ENCODE results near the gene TRMU. TPM values are rescaled to one million over a fixed set of nuclear protein-coding genes. Genes with fewer than 3 reads are reported as not detected.

The TRMU gene
- total RNA-seq, 1 donor from 2014 or later = 19.8 TPM

GRCh38 chr22:46337870-46338269 lies 2.4 kb downstream of the TRMU start:
- ATAC-seq = no peak

GRCh38 chr22:46338636-46339035 lies 3.1 kb downstream of the TRMU start:
- ATAC-seq = no peak

- ATAC-seq = no peak
These were observed 4.4 kb downstream of the TRMU start for GRCh38 chr22:46339956-46340355.

- ATAC-seq = no peak
These were observed 5.2 kb downstream of the TRMU start for GRCh38 chr22:46340676-46341075.

- ATAC-seq = no peak
These were observed 11.3 kb downstream of the TRMU start for GRCh38 chr22:46346680-46347405.

- ATAC-seq = no peak
These were observed 12.1 kb downstream of the TRMU start for GRCh38 chr22:46347646-46348045.

GRCh38 chr22:46348099-46348695 lies 12.7 kb downstream of the TRMU start:
- ATAC-seq = no peak

- no peak for ATAC-seq
These were observed 13.7 kb downstream of the TRMU start for GRCh38 chr22:46349238-46349637.

- no peak for ATAC-seq
These were observed 14.2 kb downstream of the TRMU start for GRCh38 chr22:46349681-46350080.

- ATAC-seq = no peak
These were observed 14.6 kb downstream of the TRMU start for GRCh38 chr22:46350121-46350520.

- no peak for ATAC-seq
These were observed 15.1 kb downstream of the TRMU start for GRCh38 chr22:46350646-46351045.

- ATAC-seq = no peak
These were observed 15.7 kb downstream of the TRMU start for GRCh38 chr22:46351131-46351735.

- ATAC-seq = no peak
These were observed 16.3 kb downstream of the TRMU start for GRCh38 chr22:46351767-46352166.

- ATAC-seq = no peak
These were observed 16.8 kb downstream of the TRMU start for GRCh38 chr22:46352276-46352675.

- ATAC-seq = peak; percentile 81
These were observed 17.3 kb downstream of the TRMU start for GRCh38 chr22:46352691-46353386.

- no peak for ATAC-seq
These were observed 18.1 kb downstream of the TRMU start for GRCh38 chr22:46353483-46354105.

- no peak for ATAC-seq
These were observed 18.9 kb downstream of the TRMU start for GRCh38 chr22:46354176-46354992.

- ATAC-seq = no peak
These were observed 19.4 kb downstream of the TRMU start for GRCh38 chr22:46354993-46355305.

GRCh38 chr22:46355369-46355995 lies 20.0 kb downstream of the TRMU start:
- peak; percentile 36 for ATAC-seq

GRCh38 chr22:46355996-46356471 lies 20.5 kb downstream of the TRMU start:
- ATAC-seq = peak; percentile 15
